NCI-H128 (cell line): ENCODE measurements around the gene SORCS1.
"Not testable (repeated sequence)": the region's sequence is repeated elsewhere in the genome, so short reads cannot be mapped to it uniquely, and the experiment has no call there.

ENCODE experiments used
- DNase-seq: peaks from one replicate; lab custom pipeline; 2025; ENCODE audit not compliant: unreplicated experiment; lab: John Stamatoyannopoulos, UW

SORCS1 gene

DNA sequence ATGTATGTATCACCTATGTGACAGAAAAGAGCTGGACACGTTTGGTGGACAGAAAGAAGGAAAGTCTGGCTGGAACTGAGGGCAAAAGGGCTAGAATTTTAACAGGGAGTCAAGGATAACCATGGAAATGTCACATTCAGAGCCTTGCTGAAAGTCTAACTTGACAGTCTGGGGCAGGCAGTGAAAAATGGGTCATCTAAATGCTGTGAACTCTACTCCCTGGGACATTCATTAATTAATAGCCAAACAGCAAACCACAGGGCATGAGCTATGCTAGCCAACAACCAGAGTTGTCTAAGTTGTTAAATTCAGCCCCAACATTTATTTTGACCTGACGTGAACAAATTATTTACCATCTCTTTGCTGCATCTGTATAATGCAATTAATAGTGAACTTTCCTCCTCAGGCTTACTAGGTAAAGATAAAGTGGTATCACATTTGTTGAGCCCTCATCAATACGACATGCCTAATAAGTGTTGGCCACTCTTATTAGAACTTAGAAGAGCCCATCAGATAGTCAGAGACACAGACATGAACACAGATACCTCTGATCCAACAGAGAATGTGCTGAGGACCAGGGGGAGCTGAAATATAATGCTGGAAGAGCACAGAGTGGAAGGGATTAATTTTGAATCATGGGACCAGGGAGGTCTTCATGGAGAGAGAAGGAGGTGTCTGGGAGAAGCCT is 109.9 kb downstream of the SORCS1 start:
- DNase-seq: no peak

- no peak for DNase-seq
Observed at GRCh38 chr10:107051769-107052168, 112.7 kb downstream of the SORCS1 start.

DNA sequence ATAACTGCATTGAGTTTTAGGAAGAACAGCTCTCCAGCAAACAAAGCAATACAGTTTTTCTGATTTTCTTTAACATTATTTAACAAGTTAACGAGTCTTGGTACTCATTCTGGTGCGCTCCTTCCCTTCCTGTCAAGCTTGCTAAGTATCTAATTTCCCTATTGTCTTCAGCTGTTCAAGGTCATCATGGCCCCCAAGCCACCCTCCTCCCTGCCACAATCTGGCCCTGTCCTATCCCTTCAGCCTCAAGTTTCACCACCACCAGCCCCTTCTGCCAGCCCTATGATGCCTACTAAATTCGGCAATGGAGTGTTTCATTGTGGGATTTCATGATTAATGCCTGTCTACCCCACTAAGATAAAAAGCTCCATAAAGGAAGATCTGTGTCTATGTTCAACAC is 121.0 kb downstream of the SORCS1 start:
- DNase-seq: no peak

DNA sequence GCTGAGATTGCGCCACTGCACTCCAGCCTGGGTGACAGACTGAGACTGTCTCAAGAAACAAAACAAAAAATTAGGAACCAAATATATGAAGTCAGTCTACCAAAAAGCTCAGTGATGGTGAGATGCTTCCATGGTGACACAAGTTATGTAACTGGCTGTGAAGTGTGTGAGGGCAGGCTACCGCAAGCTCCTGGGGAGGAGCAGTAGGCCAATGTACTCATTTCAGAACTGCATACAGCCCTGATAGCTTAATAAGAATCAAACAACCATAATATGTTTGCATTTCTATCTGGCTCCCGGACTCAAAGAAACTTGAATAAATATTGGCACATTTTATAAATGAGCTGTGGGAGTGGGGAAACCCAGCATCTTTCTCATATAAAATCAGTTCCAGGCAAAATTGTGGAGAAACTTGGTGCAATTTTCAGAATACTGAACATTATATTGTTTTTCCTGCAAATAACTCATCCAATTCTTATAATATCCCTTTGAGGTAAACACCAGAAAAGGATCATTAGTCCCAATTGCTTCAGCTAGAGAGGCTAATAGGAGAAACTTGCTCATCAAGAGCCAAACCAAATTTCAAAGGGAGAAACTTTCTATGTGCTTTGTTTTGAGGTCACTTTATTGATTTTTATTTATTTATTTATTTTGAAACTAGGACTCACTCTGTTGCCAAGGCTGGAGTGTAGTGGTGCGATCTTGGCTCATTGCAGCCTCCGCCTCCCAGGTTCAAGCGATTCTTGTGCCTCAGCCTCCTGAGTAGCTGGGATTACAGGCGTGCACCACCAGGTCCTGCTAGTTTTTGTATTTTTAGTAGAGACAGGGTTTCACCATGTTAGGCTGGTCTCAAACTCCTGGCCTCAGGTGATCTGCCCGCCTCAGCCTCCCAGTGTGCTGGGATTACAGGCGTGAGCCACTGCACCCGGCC is 127.0 kb downstream of the SORCS1 start:
- DNase-seq: no peak

DNA sequence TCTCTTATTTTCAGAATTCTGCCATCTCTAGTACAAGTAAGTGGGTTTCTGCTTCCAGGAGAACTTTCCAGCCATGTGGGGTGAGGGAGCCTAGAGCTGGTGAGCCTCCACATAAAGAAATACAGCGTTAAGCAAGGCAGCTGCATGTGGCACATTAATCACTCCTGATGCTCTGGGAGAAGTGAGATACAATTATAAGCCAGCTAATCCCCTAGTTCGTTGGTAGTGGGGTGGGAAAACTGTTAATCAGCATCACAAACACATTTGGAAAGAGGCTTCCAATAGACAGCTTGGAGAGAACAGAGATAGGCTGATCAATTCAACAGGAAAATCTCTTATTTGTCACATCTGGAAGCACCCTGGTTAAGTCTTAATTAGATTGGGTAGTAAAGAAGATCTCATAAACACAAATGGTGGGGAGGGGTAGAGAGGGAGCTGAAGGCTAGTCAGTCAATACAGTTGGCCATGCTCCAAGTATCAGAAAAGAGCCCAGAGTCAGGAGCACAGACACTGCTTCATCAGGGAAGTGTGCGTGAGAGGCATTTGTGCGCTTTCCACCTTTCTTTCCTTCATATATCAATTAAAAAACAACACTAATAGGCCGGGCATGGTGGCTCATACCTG is 130.6 kb downstream of the SORCS1 start:
- no peak for DNase-seq

GRCh38 chr10:107032700-107033401 is 131.7 kb downstream of the SORCS1 start:
- DNase-seq: no peak

- DNase-seq: no peak
Observed at GRCh38 chr10:107031931-107032699, 132.4 kb downstream of the SORCS1 start.

DNA sequence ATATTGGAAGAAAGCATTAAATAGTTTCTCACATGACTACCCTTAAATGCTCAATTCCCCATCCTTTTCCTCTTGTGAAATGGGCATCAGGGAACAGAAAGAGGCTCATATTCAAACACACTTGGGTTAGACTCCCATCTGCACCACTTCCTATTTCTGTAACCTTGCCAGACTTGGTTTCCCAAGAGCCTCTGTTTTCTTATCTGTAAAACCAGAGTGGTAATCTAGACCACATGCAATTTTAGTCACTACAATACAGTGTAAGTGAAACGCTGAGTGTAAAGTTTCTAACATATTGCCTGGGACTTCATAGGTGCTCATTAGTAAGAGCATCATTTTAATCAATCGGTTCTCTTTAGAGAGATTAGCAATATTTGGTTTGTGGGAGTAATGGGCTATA is 136.3 kb downstream of the SORCS1 start:
- DNase-seq: no peak

GRCh38 chr10:107025676-107026075 is 138.8 kb downstream of the SORCS1 start:
- no peak for DNase-seq

DNA sequence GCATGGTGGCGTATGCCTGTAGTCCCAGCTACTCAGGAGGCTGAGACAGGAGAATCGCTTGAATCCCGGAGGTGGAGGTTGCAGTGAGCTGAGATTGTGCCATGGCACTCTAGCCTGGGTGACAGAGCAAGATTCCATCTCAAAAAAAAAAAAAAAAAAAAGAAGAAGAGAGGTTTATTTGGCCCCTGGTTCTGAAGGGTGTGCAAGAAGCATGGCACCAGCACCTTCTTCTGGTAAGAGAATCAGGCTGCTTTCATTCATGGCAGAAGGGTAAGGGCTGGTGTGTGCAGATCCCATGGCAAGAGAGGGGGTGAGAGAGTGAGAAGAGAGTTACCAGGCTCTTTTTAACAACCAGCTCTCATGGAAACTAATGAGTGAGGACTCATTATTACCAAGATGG is 140.5 kb downstream of the SORCS1 start:
- not testable (repeated sequence) for DNase-seq

GRCh38 chr10:107022600-107023354 is 141.7 kb downstream of the SORCS1 start:
- no peak for DNase-seq

DNA sequence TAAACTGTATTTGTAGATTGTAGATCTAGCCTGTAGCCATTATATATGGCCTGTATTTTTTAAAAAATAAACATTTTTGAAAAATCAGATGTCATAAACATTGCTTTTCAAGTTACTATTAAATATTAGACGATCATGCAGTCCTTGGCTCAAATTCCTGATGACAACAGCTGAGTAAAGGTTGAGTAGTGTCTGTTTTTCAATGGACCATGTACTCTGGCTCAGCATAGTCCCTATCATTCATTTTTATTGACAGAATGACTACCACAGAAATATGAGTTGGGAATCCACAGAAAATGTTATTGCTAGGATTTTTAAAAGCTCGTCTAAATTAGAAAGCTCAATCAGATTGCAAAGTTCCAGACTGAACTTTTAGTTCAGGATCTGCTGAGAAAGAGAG is 145.4 kb downstream of the SORCS1 start:
- no peak for DNase-seq

DNA sequence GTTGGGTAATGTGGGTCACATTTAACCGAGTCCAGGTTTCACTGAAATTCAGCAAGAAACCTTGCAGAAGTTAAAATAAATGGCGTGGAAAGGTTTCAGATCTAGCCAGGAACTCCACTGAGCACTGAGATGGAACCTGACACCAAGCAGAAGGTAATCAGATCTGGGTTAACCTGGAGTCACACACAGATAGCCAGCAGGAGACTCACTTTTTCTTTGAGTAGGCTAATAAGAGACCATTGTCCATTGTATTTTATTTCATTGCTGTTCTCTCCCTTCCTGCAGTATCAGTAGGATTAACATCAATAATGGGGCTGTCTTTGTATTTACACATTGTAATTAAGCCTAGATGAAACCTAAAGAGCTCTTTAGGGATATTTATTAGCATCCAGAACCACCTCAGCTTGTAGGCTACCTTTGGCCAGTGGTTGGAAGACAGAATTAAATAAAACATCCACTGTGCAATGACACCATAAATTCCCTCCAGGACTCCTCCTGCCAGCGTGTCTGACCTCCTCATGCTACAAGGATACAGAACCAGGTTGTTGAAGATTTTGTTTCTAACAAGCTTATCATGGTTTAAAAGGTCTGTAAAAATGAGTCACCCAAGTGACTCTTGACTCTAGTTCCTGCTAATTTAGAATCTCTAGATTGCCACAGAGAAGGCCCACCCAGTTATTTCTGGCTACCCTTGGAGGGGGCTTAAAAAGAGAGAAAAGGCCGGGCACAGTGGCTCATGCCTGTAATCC is 151.1 kb downstream of the SORCS1 start:
- no peak for DNase-seq

GRCh38 chr10:107011992-107012391 is 152.5 kb downstream of the SORCS1 start:
- no peak for DNase-seq

DNA sequence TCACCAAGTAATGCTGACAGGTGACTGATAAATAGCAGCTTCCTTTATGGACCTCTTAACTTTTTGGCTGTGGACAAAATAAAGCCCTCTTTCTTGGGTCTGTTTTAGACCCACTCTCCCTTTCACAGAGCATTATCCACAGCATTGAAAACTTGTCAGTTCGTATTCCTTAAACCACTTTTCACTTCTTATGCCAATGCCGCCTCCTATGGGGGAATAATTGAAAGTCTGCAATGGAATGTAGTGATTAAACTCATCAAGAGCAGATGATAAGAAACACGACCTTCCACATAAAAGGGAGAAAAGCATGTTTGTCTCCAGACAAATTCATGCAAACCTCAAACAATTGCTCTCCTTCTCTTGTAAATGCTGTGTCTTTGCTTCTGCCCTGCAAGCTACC is 153.4 kb downstream of the SORCS1 start:
- DNase-seq: no peak

DNA sequence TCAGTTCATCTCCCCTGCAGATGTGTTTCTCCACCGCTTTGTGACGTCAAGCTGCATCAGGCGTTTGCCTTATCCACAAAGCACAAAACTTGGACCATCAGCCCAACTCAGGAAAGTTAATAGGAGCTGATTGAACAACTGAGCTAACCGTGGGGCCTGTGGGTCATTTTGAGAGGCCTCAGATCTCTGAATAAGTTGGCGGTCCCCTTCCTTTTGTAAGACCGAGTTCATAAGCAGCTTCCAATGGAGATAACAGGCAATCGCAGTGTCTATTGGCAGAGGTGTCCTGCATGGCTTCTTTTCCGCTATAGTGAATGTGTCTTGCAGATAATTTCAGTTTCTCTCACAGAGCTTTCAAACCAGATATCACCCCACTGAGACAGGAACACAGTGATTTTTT is 154.0 kb downstream of the SORCS1 start:
- DNase-seq: no peak

GRCh38 chr10:107004362-107004761 is 160.1 kb downstream of the SORCS1 start:
- DNase-seq: no peak

GRCh38 chr10:107002068-107002467 is 162.4 kb downstream of the SORCS1 start:
- no peak for DNase-seq

- no peak for DNase-seq
Observed at GRCh38 chr10:106999118-106999707, 165.3 kb downstream of the SORCS1 start.
